Mononuclear cell (primary cell): ENCODE results near the gene RGS3. TPM values are rescaled to one million over a fixed set of nuclear protein-coding genes. Genes with fewer than 3 reads are reported as not detected.

Source experiments
- H3K27me3 ChIP-seq: 2 replicates; pipeline ENCODE4 v1.6.0; 2011; ENCODE audit warnings: low read length, control low read depth; ENCODE audit not compliant: insufficient read depth
- H3K4me1 ChIP-seq: 2 replicates; pipeline ENCODE4 v1.5.1; 2011; ENCODE audit warnings: mild to moderate bottlenecking, low read length, control low read depth; ENCODE audit not compliant: insufficient read depth
- H3K4me3 ChIP-seq: 2 replicates; pipeline ENCODE4 v1.5.1; 2011; ENCODE audit warnings: mild to moderate bottlenecking, low read length, moderate library complexity
- H3K9me3 ChIP-seq: 2 replicates; pipeline ENCODE4 v1.5.1; 2011; ENCODE audit warnings: low read depth, mild to moderate bottlenecking, control low read depth, low read length
- total RNA-seq: library from RNA; depleted of rRNA; stranded (reverse); fragments of >200 nt; gene quantifications from one replicate; pipeline ENCODE4 v1.2.3, GENCODE V29; 2012

Gene RGS3
- total RNA-seq, 1 donor, result 15.4 TPM

- Histone ChIP-seq H3K27me3 (no peaks in the 10 kb centered on the region), H3K4me1 (peaks cover 14% of the 10 kb centered on the region), H3K4me3 (no peak overlapping the region), H3K9me3 (no peaks in the 10 kb centered on the region)
Measured at GRCh38 chr9:113454914-113455761, 8.4 kb upstream of the RGS3 start.

DNA sequence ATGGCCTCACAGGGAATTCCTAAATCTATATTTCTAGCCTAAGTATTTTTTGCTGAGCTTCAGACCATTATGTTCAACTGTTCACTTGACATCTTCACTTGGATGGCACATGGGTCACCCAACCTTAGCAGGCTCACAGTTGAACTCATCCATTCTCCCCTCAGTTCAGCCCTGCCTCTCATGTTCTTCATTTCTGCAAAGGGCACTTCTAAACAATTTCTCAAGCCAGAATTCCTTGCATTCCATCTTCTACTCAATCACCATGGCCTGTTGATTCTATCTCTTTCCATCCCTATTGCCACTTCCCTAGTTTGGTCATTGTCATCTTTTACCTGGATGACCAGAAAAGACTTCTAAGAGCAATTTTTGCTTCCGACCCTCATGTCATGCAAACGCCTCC lies 7.3 kb upstream of the RGS3 start:
- no peaks in the 10 kb centered on the region for H3K27me3 ChIP-seq
- H3K9me3 ChIP-seq, result no peaks in the 10 kb centered on the region
- H3K4me1 ChIP-seq, result peaks cover 14% of the 10 kb centered on the region
- no peak overlapping the region for H3K4me3 ChIP-seq

DNA sequence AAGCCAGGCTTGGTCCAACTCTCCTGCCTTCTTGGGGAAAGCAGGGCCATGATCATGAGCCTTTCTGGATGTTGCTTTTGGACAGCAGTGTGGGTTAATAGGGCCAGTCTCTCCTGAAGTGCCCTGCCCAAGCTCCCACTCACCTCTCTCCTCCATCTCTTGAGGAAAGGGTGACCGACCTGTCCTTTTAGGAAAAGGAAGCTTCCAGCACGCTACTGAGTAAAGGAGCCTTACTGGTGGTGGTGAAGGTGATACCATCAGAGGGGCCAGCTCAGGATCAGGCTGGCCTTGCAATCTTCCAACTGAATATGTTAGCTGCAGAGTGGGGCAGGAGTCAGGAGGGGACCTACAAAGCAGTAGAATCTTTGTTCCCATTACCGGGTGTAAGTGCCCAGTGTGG lies 2.2 kb upstream of the RGS3 start:
- H3K4me1 ChIP-seq, result peaks cover 1% of the 10 kb centered on the region
- no peak overlapping the region for H3K4me3 ChIP-seq
- H3K9me3 ChIP-seq, result no peaks in the 10 kb centered on the region
- H3K27me3 ChIP-seq, result no peaks in the 10 kb centered on the region

DNA sequence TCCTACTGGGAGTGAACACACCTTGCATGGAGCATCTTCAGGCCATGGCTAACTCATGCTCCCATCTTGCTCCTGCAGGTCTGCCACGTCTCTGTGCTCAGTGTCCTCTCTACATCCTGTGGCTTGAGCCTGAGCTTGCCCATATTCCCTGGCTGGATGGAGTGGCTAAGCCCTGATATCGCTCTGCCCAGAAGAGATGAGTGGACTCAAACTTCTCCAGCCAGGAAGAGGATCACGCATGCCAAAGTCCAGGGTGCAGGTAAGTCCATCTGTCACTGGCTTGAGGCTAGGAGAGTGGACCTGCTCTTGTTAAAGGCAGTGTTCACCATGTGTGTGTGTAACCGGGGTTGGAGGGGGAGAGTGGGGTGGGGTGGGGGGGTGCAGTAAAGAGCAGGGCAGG lies 1.6 kb upstream of the RGS3 start:
- no peak overlapping the region for H3K4me3 ChIP-seq
- no peaks in the 10 kb centered on the region for H3K4me1 ChIP-seq
- no peaks in the 10 kb centered on the region for H3K27me3 ChIP-seq
- H3K9me3 ChIP-seq, result no peaks in the 10 kb centered on the region

- H3K9me3 ChIP-seq, result no peaks in the 10 kb centered on the region
- no peaks in the 10 kb centered on the region for H3K27me3 ChIP-seq
- no peaks in the 10 kb centered on the region for H3K4me1 ChIP-seq
- no peak overlapping the region for H3K4me3 ChIP-seq
Measured at GRCh38 chr9:113462781-113463286, 693 bp upstream of the RGS3 start.

GRCh38 chr9:113464286-113464660 lies 746 bp downstream of the RGS3 start:
- Histone ChIP-seq H3K4me1 (no peaks in the 10 kb centered on the region), H3K27me3 (no peaks in the 10 kb centered on the region), H3K9me3 (no peaks in the 10 kb centered on the region), H3K4me3 (no peak overlapping the region)

DNA sequence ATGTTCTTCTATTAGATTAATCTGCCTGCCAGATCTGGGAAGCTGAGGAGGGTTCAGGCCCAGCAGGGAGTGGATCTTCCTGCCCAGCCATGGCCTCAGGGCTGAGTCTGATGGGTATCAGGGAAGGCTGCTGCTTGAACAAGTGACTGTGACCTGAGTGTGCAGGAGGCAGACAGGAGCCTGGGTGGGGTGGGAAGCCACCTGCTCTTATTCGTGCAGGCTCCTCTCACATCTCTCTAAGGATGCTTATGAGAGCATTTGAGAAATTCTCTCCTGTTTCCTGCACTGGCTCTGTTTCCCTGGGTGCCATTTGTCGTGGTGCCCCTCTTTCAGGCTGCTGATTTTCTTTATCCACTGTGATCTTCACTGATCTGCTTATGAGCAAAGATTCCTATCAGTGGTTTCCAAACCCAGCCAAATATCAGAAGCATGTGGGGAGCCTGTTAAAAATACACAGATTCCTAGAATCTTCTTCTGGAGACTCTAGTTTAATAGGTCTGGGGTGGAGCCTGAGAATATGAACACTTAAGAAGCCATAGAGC lies 2.1 kb downstream of the RGS3 start:
- H3K27me3 ChIP-seq, result no peaks in the 10 kb centered on the region
- H3K9me3 ChIP-seq, result no peaks in the 10 kb centered on the region
- no peaks in the 10 kb centered on the region for H3K4me1 ChIP-seq
- no peak overlapping the region for H3K4me3 ChIP-seq

- Histone ChIP-seq H3K4me1 (no peaks in the 10 kb centered on the region), H3K9me3 (no peaks in the 10 kb centered on the region), H3K4me3 (no peak overlapping the region), H3K27me3 (no peaks in the 10 kb centered on the region)
Measured at GRCh38 chr9:113467183-113467582, 3.7 kb downstream of the RGS3 start.

- no peaks in the 10 kb centered on the region for H3K9me3 ChIP-seq
- H3K27me3 ChIP-seq, result no peaks in the 10 kb centered on the region
- no peak overlapping the region for H3K4me3 ChIP-seq
- H3K4me1 ChIP-seq, result no peaks in the 10 kb centered on the region
Measured at GRCh38 chr9:113468716-113469448, 5.4 kb downstream of the RGS3 start.

DNA sequence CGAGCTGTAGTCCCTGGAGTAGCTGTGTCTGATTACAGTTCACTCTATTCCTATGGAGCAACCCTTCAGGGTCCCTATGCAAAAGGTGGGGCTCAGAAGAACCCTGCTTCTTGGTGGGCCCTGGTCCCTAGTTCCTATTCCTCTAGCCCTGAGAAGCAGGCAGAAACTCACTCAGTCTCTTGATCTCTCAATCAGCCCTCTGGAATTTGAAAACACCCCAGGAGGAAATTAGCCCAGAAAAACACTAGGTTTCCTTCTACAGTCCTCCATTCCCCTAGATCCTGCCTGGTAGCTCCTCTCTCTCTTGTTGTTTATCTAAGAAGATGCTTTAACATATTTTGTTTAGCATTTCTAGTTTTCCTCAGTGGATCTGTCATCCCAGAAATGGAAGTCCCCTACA lies 7.6 kb downstream of the RGS3 start:
- Histone ChIP-seq H3K9me3 (no peaks in the 10 kb centered on the region), H3K4me1 (no peaks in the 10 kb centered on the region), H3K4me3 (no peak overlapping the region), H3K27me3 (no peaks in the 10 kb centered on the region)

DNA sequence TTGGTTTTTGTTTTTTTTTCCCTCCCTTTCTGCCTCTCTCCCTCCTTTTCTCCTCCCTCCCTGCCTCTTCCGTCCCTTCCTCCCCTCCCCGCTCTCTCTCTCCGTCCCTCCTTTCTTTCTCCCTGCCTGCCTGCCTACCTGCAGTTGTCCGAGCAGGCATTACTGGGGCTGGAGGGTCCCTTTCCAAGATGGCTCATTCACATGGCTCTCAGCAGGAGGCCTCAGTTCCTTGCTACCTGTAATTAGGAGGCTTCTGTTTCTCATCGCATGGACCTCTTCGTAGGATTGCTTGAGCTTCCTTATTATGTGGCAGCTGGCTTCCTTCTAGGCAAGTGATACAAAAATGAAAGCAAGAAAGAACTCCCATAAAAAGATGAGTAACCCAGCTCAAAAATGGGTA lies 8.0 kb downstream of the RGS3 start:
- H3K4me3 ChIP-seq, result no peak overlapping the region
- H3K9me3 ChIP-seq, result no peaks in the 10 kb centered on the region
- H3K4me1 ChIP-seq, result no peaks in the 10 kb centered on the region
- no peaks in the 10 kb centered on the region for H3K27me3 ChIP-seq

DNA sequence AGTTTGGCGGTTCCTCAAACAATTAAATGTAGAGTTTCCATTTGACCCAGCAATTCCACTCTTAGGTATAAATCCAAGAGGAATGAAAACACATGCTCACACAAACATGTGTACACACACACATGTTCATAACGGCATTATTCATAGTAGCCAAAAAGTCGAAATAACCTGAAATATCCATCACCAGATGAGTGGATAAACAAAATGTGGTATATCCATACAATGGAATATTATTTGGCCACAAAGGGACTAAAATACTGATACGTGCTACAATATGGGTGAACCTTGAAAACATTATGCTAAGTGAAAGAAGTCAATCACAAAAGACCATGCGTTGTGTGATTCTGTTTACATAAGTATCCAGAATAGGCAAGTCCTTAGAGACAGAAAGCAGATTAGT lies 8.7 kb downstream of the RGS3 start:
- no peak overlapping the region for H3K4me3 ChIP-seq

DNA sequence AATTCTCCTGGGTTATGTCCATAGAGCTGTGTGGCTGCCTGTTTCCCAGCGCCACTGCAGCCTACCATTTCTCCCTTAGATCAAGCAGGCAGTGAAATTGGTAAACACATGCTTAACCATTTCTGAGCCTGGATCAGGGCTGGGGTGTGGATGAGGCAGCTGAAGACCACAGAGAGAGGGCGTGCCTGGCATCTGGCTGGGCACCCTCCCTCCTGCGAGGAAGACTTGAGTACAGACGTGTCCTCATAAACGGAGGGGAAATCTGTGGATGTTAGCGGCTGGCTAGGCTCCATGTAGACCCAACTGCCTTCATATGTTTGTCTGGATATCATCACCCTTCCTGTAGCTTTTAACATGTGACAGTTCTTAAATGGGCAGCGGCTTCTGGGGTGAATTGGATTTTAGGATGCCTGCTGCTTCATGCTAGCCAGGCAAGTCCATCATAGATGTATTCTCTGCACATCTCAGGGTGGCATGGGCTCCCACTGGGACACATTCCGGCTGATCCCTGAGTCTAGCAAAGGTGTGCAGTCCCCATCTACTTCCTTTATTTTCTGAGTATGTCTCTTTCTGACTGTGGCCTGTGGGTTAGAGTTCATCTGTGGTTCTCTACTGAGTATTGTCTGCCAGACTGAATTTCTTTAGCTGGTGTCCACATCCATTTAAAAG lies 11.0 kb downstream of the RGS3 start:
- Histone ChIP-seq H3K4me1 (peaks cover 6% of the 10 kb centered on the region), H3K4me3 (no peak overlapping the region), H3K9me3 (no peaks in the 10 kb centered on the region), H3K27me3 (no peaks in the 10 kb centered on the region)

More for the DNA sequence above, 8.7 kb downstream of the RGS3 start:
- Histone ChIP-seq H3K4me1 (no peaks in the 10 kb centered on the region), H3K27me3 (no peaks in the 10 kb centered on the region), H3K9me3 (no peaks in the 10 kb centered on the region)

DNA sequence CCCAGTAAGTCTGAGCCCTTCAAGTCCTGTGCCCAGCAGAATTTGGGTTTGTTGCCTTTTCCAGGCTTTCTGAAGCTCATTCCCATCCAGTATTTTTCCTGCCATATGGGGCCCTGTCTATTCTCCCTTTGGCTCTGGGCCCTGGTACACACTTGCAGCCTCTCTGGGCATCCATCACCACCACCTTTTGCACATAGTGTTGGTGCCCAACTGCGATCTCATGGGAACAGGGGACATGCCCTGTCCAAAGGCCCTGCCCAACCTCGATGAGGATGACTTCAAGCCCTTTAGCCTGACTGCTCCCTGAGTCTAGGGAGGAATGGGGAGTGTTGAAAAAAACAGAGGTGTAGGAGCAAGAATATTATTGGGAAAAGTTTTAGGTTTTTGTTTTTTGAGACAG lies 11.5 kb downstream of the RGS3 start:
- Histone ChIP-seq H3K9me3 (no peaks in the 10 kb centered on the region), H3K4me1 (peaks cover 8% of the 10 kb centered on the region), H3K4me3 (no peak overlapping the region), H3K27me3 (no peaks in the 10 kb centered on the region)

GRCh38 chr9:113475992-113476391 lies 12.5 kb downstream of the RGS3 start:
- no peak overlapping the region for H3K4me3 ChIP-seq
- H3K4me1 ChIP-seq, result peaks cover 8% of the 10 kb centered on the region
- no peaks in the 10 kb centered on the region for H3K27me3 ChIP-seq
- H3K9me3 ChIP-seq, result no peaks in the 10 kb centered on the region
